HK-2 (cell line): ENCODE data around the gene CMAS.
"Not testable (repeated sequence)": the region's sequence is repeated elsewhere in the genome, so short reads cannot be mapped to it uniquely, and the experiment has no call there.

Source experiments
- DNase-seq: peaks from one replicate; pipeline ENCODE4 v3.0.0-alpha.2; 2018; ENCODE audit not compliant: unreplicated experiment

Gene CMAS

DNA sequence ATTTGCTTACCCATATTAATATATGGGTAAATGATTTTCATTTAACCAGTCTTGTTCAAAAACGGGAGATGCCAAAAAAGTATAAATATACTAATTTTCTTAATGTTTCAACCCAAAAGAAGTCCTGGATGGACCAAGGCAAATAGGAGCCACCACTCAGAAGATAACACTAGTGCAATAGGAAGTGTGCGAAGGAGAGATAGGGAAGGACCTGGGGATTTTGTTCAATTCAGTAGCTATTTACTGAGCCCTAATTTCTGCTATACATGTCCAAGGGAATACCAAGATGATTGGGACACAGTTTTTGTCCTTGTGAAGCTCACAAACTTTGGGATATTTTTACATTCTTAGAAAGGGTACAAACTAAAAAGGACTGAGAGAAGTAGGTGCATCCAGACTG is 1.5 kb downstream of the CMAS start:
- no peak for DNase-seq

DNA sequence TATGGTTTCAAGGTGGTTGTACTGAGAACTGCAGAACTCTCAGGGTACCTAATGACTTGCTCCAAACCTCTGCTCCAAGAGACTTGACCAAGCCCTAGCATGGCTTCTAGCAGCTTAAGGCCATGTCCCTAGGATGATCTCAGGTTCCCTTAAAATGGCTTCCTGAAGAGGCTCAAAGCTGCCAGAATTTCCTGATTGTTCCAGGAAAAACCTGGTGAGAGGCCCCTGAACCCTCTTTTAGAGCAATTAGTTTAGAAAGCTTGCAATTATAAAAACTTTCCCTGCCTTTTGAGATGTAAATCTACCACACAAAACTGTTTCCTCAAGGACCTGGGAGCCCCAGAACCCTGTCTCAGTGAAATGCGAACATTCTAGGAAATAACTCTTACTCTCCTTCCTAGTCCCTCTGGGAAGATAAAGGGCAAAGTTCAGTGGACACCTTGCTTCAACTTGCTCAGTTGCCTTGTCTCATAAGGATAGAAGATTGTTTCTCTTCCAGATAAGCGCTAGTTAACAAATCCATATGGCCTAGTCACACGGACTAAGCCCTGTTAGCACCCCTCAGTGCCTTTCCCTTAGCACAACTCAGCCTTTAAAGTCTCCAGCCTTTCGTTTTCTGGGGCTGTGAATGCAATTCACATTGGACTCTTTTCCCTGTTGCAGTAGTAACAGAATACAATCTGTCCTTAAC is 2.5 kb downstream of the CMAS start:
- DNase-seq, result no peak

DNA sequence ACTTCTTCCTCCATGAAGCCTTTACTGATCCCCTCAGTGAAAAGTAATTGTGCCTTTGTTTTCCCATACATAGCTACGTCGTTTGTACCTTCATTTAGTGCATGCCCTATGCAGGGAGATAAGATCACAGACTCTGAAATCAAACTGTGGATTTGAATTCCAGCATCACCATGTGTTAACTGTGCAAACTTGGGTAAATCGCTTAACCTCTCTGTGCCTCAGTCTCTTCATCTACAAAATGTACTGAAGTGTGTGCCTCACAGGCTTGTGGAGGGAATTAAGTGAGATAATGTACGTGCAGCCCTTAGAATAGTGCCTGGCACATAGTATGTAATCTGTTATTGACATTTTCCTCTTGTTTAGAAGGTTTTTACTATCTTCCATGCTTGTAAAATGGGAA is 4.1 kb downstream of the CMAS start:
- DNase-seq, result no peak

DNA sequence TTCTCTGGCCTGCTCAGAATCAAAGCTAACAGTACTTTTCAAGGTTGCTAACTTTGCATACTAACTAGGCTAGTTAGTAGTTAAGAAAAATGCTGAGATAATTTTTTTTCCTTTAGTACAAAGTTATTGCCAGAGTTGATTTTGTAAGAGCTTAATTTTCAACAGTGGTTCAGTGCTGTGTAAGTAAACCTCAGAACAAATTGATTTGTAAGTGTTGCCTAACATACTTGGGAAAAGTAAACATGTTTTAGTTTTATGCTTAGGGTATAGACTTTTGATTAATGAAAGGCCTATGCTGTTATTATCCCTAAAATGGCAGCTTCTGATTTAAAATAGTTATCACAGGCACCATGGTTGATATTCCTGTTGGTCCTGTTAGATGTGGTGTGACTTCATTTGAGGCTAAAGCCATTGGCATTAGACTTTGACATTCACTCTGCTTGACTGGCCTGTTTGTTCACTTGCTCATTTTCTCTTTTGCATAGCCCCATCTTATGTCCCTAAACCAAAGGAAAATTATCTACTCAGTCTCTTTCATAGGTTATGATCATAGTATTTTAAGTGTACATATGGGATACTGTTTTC is 5.2 kb downstream of the CMAS start:
- DNase-seq, result no peak

DNA sequence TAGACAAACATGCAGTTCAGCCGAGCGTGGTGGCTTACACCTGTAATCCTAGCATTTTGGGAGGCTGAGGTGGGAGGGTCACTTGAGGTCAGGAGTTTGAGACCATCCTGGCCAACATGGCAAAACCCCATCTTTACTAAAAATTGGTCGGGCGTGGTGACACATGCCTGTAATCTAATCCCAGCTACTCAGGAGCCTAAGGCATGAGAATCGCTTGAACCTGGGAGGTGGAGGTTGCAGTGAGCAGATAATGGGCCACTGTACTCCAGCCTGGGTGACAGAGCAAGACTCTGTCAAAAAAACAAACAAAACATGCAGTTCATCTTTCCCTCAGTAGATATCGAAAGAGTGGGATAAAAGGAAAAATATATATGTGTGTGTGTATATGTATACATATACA is 7.0 kb downstream of the CMAS start:
- not testable (repeated sequence) for DNase-seq

DNA sequence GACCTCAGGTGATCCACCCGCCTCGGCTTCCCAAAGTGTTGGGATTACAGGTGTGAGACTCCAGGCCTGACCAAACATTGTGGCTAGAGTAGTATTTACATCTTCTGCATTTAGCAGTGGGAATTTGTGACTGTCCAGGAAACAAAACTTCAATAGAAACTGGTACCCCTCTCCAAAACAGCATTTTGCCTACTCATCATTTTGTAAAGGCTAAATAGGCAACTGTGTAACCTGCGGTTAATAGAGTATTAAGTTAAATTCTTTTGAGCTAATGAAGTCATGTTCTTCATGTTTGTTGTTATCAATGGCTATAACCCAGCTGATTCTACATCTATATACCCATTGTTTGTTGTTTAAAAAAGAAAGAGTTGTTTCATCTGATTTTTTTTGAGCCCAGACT is 8.1 kb downstream of the CMAS start:
- DNase-seq, result no peak

DNA sequence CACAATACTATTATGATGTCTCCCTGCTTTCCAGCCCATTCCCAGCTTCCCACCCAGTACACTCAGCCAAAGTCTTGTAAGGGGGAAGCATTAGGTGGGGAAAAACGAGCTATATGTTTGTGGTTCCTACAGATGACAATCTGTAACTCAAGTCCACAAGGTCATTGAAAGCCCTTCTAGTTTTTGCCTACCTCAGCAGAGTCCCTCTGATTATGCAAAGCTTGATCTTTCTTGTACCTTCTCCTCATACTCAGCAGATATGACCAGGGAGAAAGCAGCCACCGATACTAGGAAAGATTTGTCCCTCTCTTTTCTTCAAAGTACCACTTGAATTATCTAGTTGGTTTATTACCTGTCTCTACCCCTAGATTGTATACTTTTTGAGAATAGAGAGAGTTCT is 10.6 kb downstream of the CMAS start:
- no peak for DNase-seq

DNA sequence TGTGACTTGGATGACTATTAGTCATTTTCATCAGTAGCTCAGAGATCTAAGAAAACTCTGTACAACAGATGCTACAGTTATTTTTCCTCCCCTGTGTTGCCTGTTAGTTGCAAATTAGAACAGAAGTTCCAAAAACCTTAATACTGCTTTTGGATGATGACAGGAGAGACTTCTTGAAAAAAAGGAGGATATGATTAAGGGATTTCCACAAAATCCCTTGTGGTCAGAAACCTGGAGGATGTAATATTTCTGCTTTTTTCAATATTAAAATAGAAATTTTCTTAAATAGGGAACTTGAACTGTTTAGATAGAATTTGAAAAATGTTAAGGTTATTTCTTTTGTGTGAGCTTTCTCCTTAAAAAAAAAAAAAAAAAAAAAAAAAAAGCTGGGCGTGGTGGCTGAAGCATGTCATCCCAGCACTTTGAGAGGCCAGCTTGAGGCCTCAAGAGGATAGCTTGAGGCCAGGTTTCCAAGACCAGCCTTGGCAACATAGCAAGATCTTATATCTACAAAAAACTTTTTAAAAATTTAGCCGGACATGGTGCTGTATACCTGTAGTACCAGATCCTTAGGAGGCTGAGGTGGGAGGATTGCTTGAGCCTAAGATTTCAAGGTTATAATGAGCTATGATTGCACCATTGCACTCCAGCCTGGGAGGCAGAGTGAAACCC is 14.1 kb downstream of the CMAS start:
- no peak for DNase-seq

DNA sequence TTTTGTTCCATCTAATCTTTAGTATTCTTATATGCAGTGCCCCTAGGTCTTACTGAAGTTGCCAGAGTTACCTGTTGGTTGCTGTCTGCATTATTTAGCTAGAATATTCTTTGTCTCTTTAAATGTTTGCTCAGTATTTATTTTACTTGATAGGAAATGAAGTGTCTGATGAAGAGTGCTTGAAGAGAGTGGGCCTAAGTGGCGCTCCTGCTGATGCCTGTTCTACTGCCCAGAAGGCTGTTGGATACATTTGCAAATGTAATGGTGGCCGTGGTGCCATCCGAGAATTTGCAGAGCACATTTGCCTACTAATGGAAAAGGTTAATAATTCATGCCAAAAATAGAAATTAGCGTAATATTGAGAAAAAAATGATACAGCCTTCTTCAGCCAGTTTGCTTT is 18.9 kb downstream of the CMAS start:
- DNase-seq, result no peak

DNA sequence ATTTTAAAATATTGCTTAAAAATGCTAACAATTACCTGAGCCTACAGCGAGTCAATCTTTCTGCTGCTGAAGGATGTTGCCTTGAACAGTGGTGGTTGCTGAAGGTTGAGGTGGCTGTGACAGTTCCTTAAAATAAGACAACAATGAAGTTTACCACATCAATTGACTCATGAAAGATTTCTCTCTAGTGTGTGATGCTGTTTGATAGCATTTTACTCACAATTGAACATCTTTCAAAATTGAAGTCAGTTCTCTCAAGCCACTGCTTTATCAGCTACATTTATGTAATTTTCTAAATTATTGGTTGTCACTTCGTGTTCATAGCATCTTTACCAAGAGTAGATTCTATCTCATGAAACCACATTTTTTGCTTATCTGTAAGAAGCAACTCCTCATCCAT is 20.3 kb downstream of the CMAS start:
- no peak for DNase-seq

DNA sequence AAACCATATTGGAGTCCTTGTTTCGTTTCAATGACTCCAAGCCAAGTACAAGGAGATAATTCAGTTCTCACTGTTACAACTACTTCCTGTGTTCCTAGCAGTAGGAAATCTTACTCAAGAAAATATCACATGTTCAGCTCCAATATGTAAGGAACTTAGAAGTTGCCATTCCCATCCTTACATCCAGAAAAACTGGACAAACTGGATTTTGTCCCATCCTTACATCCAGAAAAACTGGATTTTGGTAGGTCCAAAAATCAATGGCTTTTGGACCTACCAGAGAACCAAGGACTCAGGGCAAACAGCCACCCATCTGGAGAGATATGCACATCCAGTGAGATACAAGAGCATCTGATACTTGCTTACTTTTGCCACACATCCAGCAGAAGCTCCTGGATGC is 23.8 kb downstream of the CMAS start:
- no peak for DNase-seq

DNA sequence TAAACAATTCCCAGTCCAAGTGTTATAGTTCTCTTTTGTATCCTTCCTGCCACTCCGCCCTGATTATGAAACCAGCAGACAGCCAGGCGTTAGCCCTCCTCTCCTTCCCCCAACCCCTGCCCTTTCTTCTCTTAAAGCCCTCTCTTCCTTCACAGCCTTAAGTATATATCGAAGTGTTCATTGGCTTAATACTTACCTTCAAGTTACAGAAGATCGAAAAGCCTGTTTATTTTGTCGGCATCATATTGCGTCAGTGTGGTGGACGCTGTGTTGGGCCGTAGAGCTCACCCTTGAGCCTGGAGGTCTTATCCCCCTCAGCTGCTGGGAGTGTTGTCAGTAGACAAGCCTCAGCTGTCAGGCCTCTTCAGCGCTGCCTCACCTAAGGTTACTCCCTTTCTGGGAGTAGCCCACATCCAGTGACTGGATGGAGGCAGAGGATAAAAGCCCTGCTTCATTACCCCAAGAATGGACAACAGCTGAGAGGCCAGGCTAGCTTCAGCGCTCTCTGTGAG is 36.2 kb downstream of the CMAS start:
- no peak for DNase-seq

DNA sequence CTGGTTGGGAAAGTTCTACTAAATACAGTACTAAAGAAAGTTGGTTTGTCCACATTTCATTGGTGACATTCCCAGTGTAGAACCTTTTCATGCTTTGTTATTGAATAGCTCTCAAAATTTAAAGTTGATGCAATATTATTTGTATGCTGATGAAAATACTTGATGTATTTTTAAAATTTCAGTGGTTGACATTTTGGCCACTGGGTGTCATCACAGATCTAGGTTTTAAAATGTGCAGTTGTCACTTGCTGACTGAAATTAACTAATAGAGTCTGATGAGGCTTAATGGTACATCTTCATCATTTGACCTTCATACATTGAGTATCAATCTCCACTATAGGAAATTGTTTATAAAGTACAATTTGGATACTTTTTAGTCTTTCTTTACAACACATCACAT is 37.1 kb downstream of the CMAS start:
- DNase-seq, result no peak

DNA sequence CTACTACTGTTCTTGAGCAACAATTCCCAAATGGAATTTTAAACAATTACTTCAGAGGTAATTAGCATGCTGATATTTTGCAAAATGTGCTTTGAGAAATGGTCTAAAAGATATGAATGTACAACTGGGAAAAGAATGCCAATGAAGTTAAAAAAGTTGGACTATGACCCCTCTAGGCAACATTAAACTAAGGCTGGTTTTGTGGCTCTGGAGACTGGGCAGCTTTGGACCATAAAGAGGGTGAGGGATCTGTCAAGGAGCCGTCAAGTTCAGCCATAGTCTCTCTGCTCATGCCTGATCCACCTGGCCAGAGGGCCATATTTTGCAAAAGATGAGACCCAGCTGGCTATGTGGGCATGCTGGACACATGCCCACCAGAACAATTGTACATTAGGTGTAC is 38.8 kb downstream of the CMAS start:
- DNase-seq, result no peak

DNA sequence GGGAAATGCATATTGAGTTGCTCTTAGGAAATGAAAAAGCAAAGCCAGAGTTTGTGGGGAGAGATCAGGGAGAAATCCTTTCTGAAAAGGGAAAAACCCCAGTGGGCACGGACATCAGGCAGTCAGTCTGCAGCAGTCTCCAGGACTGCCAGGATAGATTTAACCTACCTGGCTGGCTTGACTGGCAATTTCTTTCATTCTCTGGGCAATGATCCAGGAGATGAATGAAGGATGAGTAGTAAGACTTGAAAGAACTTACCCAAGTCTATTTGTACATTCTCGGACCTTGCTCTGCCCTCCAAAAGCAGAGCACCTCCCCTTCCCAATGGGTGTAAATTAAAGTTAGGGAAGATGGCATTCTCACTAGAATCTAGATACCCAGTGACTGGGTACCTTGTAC is 42.9 kb downstream of the CMAS start:
- DNase-seq, result no peak

DNA sequence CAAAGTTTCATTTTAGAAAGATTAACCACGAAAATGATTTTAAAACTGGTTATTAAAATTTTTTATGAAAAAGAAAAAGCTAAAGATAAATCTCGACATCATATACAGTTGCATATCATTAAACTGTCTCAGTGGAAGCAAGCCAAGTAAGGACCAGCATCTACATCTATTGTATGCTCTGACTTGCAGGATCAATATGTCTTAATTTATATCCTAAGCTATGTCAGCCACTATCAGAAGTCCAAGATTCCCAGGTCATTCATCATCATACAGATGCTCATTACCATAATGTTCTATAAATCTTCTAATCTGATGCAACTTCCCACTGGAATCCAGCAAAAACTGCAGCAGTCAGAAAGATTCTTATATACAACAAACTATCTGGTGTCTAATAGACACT is 43.5 kb downstream of the CMAS start:
- no peak for DNase-seq

DNA sequence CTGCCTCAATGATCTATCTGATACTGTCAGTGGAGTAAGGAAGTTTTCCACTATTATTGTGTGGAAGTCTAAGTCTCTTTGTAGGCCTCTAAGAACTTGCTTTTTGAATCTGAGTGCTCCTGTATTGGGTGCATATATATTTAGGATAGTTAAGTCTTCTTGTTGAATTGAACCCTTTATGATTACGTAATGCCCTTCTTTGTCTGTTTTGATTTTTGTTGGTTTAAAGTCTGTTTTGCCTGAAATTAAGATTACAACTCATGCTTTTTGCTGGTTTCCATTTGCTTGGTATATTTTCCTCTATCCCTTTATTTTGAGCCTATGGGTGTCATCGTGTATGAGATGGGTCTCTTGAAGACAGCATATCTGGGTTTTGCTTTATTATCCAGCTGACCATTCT is 53.0 kb downstream of the CMAS start:
- DNase-seq, result not testable (repeated sequence)

DNA sequence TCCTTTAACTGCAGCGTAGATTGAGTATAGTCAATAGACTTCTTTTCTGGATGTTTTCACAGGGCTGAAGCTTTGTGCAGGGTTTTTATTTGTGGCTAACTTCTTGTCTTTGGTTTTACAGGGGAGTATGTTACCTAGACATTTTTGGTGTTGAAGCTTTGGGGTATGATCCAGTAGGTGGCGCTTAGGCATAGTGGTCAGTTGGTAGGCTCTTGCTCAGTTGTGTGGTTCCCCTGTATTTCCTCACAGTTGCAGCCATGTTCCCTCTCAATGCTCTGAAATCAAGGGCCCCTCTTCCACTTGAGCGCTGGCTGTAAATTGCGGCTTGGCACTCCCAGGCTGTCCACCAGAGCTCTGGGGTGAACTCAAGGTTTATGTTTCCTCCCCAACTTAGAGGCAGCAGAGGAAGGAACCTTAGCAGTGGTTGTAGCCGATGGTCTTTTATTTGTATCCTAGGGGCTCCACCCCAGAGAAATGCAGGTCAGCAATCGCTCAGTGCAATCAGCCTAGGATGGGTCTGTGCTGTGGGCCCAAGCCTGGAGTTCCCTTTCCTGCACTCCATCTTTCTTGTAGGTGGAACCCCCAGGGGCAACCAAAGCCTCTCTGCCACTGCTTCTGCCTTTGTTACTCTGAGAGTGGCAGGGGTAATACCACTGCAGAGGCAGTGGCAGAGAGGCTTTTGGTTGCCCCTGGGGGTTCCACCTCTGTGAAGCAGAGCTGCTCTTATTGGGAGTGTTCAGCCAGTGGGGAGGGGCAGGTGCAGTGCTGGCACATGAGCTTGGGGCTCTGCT is 55.1 kb downstream of the CMAS start:
- peak; percentile 42 for DNase-seq

DNA sequence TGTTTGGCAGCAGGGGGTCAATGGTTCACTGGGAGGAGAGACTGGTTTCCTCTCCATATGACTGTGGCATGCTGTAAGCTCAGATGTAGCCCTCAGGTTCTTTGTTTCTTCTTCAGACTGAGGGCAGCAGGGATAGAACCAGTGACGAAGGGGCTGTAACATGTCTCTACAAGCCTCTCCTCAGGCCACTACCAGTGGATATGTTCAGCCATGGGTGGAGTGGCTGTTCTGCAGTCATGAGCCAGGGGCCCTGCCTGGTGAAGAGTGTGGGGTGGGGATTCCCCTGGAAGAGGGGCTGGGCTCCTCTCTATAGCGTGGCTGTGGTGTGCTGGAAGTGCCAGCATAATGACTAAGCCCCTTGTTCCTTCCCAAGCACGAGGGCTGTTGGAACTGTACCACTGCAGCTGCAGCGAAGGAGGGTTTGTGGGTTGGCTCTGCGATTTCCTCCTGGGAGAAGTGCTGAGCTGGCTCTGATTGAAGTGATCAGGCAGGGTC is 55.8 kb downstream of the CMAS start:
- DNase-seq, result peak; percentile 83

DNA sequence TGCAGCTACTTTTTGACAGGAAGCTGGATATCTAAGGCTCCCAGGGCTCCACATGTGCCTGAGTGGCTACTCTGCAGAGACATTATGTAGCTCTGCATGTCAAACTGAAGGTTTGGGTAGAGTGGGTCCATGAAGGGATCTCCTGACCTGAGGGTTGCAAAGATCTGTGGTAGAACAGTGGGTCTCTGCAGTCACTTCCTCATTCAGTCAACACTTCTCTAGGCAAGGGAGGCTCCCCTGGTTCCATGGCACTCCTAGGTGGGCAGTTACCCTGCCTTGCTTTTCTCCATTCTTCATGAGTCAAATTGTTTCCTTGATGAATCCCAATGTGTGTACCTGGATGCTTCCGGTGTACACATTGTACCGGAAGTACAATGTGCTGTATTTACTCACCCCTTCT is 57.4 kb downstream of the CMAS start:
- no peak for DNase-seq

DNA sequence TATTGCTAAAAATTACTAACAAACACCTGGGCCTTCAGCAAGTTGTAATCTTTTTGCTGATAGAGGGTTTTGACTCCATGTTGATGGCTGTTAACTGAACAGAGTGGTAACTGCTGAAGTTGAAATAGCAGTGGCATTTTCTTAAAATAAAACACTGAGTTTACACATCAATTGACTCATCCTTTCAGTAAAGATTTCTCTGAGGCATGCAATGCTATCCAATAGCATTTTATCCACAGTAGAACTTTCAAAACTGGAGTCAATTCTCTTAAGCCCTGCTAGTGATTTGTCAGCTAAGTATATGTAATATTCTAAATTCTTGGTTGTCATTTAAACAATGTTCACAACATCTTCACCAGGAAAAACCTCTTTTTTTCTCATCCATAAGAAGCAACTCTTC is 59.5 kb downstream of the CMAS start:
- DNase-seq, result no peak

DNA sequence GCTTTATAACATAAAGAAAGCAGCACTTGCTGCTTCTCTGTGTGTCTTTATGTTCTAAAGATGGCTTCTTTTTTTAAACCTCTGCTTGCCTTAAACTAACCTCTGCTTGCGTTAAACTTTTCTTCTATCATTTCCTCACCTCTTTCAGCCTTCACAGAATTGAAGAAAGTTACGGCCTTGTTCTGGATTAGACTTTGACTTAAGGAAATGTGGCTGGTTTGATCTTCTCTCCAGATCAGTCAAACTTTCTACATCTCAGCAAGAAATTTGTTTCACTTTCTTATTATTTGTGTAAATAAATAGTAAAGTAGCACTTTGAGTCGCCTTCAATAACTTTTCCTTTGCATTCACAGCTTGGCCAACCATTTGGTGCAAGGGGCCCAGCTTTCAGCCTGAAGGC is 64.2 kb downstream of the CMAS start:
- DNase-seq, result no peak
